ENCODE results near the gene RIT1.

The RIT1 gene

GRCh38 chr1:155911156-155912055, at the start of gene RIT1:
Gene RIT1, minus strand, starts transcription at chr1:155911349. Its CDS starts 588 bp downstream, at chr1:155910761.
- DNase-seq (ENCODE audit: low read depth in 3 of 3, low spot score in 1 of 3), result peak; percentile 63 to 77 (median 63)

- no peak for DNase-seq (ENCODE audit: low read depth in 3 of 3, low spot score in 1 of 3)
These were observed 49.1 kb upstream of the RIT1 start for GRCh38 chr1:155960081-155960745.

GRCh38 chr1:155957411-155957915, 46.3 kb upstream of the RIT1 start:
- DNase-seq (ENCODE audit: low read depth in 3 of 3, low spot score in 1 of 3), result no peak

GRCh38 chr1:155954645-155955044, 43.5 kb upstream of the RIT1 start:
- DNase-seq (ENCODE audit: low read depth in 3 of 3, low spot score in 1 of 3), result no peak

- no peak for DNase-seq (ENCODE audit: low read depth in 3 of 3, low spot score in 1 of 3)
These were observed 41.3 kb upstream of the RIT1 start for GRCh38 chr1:155952505-155952890.

- no peak for DNase-seq (ENCODE audit: low read depth in 3 of 3, low spot score in 1 of 3)
These were observed 40.8 kb upstream of the RIT1 start for GRCh38 chr1:155951753-155952504.

- no peak for DNase-seq (ENCODE audit: low read depth in 3 of 3, low spot score in 1 of 3)
These were observed 39.7 kb upstream of the RIT1 start for GRCh38 chr1:155950829-155951228.

- DNase-seq (ENCODE audit: low read depth in 3 of 3, low spot score in 1 of 3), result no peak
These were observed 36.6 kb upstream of the RIT1 start for GRCh38 chr1:155947741-155948140.

GRCh38 chr1:155947292-155947691, 36.1 kb upstream of the RIT1 start:
- DNase-seq (ENCODE audit: low read depth in 3 of 3, low spot score in 1 of 3), result no peak

GRCh38 chr1:155946633-155947219, 35.6 kb upstream of the RIT1 start:
- DNase-seq (ENCODE audit: low read depth in 3 of 3, low spot score in 1 of 3), result no peak

GRCh38 chr1:155944444-155944799, 33.3 kb upstream of the RIT1 start:
- no peak for DNase-seq (ENCODE audit: low read depth in 3 of 3, low spot score in 1 of 3)

- DNase-seq (ENCODE audit: low read depth in 3 of 3, low spot score in 1 of 3), result no peak
These were observed 31.5 kb upstream of the RIT1 start for GRCh38 chr1:155942578-155943141.

GRCh38 chr1:155941845-155942531, 30.8 kb upstream of the RIT1 start:
- DNase-seq (ENCODE audit: low read depth in 3 of 3, low spot score in 1 of 3), result no peak

- DNase-seq (ENCODE audit: low read depth in 3 of 3, low spot score in 1 of 3), result no peak
These were observed 30.1 kb upstream of the RIT1 start, which contains the start of gene RXFP4 for GRCh38 chr1:155940993-155941844. Gene RXFP4, plus strand, starts transcription at chr1:155941638. Its CDS starts 72 bp downstream, at chr1:155941710.

GRCh38 chr1:155940482-155940992, 29.4 kb upstream of the RIT1 start:
- DNase-seq (ENCODE audit: low read depth in 3 of 3, low spot score in 1 of 3), result no peak

GRCh38 chr1:155938220-155938627, 27.1 kb upstream of the RIT1 start:
- no peak for DNase-seq (ENCODE audit: low read depth in 3 of 3, low spot score in 1 of 3)

- no peak for DNase-seq (ENCODE audit: low read depth in 3 of 3, low spot score in 1 of 3)
These were observed 23.9 kb upstream of the RIT1 start for GRCh38 chr1:155934936-155935590.
